HG03064 (cell line): ENCODE results near the gene RPUSD1.
"Not testable (repeated sequence)": the region's sequence is repeated elsewhere in the genome, so short reads cannot be mapped to it uniquely, and the experiment has no call there.

Experiments
- ATAC-seq: cut with Tn5 transposase; IDR thresholded peaks from one replicate; pipeline ENCODE4 v1.9.1; 2021; ENCODE audit warnings: low read depth; ENCODE audit not compliant: unreplicated experiment

The RPUSD1 gene

DNA sequence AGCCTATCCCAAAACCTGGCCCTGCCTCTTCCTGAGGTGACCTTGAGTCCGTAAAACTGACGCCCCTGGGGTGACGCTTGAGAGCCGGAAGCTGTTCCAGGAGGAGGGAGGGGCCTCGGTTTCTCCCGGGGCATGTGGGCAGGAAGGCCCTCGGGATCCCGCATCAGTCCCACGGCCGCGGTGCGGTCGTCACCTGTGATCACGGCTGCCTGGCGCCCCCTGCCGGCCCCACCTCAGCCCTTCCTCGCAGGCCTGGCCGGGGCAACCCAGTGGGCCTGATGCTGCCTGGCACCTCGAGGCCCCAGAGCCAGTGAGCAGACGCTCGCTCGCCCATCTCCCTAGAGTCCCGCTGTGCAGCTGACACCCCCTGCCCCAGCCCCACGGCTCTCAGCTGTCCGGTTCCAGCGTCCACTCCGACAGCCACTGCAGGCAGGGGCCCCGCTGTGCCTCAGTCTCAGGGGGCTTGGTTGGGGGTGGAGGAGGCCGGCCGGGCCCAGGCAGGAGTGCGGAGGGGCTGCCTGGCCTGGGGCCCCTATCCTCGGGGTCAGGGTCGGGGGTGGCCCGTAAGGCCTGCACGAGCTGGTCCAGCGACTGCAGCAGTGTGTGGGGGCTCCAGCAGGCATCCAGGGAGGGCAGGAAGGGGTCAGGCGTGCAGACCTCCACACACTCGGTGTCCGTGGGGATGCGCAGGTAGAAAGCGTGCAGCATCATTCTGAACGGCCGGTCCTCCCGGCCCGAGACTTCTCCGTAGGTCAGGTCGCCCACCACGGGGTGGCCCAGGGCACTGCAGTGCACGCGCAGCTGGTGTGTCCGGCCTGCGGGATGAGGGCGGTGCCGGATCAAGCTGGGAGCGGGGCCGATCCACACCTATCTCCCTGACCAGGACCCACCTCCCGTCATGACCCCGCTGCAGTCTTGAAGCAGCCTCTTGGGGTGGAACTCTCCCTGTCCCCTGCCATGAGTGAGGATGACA is 2.3 kb downstream of the RPUSD1 start:
- ATAC-seq: no peak

DNA sequence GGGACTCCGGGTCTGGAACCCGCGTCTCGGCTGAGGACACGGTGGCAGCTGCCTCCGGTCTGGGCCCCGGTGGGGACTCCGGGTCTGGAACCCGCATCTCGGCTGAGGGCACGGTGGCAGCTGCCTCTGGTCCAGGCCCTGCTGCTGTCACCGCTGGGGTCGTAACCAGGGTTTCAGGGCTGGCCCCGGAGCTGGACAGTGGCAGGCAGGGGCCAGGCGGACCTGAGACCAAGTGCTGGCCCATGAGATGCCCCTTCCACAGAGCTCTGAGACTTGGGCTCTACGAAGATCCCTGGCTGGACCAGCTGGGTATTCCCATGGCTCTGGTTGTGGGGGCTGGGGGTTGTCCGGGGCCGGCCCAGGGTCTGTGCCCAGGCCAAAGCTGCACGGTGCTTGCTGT is 3.8 kb downstream of the RPUSD1 start:
- ATAC-seq: no peak

DNA sequence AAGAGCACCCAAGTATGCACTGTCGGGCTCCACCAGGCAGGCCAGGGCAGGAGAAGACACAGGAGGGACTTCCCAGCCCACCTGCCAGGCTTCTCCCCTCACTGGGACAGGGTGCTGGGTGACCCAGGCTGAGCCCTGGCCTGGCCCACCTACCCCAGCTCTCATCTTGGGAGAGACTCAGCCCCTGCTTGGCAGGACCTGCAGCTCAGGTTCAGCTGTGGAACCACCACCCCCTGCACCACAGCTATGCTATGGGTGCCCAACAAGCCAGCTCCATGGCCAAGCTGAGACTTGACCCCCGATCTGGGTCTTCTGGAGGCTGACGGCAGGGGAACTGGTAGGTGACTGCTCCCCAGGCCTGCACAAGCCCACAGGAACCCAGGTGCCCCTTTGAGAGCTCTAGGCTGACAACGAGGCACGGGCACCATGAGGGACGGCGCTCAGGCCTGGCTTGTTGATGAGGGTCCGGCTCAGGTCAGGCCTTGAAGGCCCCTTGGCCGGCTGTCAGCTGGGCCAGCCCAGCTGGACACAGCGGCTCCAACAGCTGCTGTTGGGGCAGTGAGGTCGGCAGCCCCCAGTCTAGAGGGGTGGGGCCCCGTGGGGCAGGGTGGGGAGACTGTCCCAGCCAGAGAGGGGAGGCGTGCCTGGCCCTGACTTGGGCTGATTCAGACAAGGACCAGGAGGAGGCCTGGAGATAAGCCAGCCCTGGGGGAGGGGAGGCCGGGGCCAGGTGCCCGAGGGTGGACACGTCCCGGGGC is 4.6 kb downstream of the RPUSD1 start:
- no peak for ATAC-seq

DNA sequence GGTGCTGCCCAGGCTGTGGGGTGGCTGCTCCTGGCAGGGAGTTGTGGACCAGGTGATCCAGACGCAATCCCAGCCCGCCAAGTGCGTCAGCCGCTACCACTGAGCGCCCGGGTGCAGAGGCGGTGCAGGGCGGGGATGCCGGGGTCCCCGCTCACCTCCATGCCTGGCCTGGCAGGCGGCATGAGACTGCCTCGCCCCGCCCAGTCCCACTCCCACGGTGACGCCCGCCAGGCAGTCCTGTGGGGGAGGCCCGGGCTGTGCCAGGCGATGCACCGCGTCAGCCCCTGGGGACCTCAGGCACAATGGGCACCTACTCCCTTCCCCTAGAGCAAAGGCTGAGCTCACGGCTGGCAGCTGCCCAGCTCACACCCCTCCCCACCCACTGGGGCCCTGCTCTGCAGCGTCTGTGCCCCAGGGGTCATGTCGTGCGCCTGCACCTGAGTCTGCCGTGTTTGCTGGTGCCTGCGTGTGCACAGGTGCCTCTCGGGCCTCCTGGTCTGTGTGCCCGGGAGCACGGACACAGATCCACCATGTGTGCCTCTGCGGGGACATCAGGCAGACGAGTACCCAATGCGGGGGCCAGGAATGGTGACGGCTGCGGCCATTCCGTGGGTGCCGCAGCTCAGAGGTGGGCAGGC is 5.3 kb downstream of the RPUSD1 start:
- no peak for ATAC-seq

DNA sequence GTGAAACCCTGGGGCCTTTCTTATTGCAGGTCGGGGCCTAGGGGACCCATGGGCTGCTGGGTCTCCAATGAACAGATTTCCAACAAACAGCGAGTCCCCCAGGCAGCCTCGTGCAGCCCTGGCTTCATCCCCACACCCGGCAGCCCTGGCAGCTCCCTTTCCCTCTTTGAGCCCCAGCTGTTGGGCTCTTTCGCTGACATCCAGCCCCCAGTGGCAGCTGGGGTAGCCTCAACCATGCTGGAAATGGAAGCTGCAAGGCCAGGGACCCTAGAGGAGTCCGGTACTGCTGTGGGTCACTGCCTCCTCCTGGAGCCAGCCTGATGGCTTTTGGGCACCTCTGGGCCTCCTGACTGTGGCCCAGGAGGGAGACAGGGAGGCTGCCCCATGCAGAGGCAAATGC is 5.9 kb downstream of the RPUSD1 start:
- ATAC-seq: no peak

DNA sequence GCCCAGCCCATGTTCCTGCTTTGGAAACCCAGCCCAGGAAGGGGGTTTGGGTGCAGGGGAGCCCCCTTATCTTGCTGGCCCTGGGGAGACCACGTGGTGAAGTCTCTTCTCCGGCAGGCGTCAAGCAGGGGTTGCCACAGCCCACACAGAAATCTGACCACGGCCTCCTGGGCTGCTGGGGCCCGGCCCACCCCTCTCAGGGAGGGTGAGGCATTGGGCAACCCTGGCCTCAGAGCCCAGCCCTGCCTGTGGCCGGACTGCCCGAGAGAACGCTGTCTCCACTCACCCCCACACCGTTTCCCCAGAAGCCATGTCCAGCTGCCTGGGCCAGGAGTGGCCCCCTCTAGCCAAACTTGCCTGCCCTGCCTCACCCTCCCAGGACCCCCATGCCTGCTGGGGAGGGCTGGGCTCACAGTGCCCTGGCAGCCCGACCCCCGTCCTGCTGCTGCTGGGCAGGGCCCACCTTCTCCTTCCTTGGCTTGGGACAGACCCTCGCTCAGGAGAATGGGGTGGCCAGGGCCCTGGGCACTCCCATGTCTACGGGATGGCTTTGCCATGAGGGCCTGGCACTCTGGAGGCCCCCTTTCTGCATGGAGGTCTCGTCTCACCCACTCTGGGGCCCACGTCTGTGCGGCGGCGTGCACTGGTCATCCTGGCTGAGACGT is 6.7 kb downstream of the RPUSD1 start:
- ATAC-seq: no peak

DNA sequence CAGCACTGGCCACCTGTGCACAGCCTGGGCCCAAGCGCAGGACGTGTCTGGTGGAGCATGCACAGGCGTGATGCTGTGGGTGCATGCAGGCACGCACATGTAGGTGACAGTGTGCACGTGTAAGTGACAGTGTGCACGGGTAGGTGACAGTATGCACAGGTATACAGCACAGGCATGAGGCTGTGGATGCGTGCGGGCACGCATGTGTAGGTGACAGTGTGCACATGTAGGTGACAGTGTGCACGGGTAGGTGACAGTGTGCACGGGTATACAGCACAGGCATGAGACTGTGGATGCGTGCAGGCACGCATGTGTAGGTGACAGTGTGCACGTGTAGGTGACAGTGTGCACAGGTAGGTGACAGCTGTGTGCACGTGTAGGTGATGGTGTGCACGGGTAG is 7.9 kb downstream of the RPUSD1 start:
- ATAC-seq: no peak

DNA sequence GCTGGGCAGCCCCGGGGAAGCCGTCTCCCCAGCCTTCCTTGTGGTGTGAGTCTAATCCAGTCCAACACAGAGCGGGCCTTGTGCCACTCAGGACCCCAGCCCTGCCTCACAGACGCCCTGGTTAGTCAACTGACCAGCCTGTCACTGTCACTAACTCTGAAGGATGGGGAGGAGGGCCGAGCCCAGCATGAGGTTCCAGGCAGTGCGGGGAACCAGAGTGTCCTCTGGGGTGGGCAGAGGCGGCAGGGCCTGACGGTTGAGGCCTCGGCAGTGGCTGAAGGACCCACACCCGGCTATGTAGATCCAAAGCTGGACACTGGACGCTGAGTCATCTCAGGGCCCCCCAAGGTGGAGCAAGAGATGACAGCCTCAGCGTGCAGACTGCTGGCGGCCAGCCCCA is 8.6 kb downstream of the RPUSD1 start:
- ATAC-seq: no peak

DNA sequence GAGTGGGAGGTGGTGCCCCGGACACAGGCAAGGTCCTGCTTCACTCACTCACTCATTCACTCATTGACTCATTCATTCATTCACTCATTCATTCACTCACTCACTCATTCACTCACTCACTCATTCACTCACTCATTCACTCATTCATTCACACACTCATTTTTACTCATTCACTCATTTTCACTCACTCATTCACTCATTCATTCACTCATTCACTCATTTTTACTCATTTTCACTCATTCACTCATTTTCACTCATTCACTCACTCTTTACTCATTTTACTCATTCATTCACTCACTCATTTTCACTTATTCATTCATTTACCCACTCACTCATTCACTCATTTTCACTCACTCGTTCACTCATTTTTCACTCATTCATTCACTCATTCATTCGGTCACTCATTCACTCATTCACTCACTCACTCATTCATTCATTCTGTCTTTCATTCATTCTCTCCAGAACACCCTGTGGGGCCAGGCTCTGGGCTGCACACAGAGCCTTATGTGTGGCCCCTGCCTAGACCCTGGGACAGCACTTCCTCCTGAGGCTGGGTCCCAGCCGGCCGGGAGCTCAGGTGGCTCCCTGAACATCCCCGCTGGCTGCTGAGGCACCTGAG is 9.2 kb downstream of the RPUSD1 start:
- ATAC-seq: no peak

DNA sequence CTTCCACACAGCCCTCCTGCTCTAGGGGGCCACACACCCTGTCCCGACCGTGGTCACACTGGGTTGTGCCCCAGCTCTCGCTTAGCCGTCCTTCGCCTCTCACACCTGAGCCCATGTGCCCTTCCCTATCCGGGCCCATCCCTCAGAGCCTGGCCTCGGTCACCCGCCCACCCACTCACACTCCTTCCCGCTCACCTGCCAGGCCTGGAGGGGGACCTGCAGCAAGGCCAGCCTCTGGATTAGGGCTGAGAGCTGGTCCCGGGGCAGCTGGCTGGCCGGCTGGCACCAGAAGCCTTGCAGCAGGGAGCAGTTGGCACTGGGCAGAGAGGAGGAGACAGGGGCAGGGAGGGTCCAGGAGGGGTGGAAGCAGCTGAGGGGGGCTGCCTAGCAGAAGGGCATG is 9.7 kb downstream of the RPUSD1 start:
- no peak for ATAC-seq

DNA sequence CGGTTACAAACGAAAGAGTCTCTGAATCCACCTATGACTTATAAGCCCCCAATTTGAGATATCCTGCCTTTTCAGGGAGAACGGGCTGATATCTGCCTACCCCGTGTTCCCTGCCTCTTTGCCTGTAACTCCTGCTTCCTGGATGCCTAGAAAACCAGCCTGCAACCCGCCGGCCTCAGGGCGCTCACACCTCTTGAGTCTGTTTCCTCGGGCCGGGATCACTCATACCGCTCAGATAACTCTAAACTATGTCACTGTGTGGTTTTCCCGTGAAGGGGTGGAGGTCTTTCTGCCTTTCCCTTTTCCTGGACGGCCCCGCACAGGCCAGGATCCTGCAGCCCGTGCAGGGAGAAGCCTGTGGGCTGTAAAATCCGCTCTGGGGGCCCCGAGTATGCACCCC is 10.4 kb downstream of the RPUSD1 start:
- ATAC-seq: no peak

DNA sequence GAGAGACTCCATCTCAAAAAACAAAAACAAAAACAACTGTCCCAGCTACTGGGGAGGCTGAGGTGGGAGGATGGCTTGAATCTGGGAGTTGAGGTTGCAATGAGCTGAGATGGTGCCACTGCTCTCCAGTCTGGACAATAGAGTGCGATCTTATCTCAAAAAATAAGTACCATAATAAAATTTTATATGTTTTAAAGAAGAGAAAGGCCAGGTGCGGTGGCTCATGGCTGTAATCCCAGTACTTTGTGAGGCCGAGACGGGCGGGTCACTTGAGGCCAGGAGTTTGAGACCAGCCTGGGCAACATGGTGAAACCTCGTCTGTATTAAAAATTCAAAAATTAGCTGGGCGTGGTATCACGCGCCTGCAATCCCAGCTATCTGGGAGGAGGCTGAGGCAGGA is 11.4 kb downstream of the RPUSD1 start:
- no peak for ATAC-seq

DNA sequence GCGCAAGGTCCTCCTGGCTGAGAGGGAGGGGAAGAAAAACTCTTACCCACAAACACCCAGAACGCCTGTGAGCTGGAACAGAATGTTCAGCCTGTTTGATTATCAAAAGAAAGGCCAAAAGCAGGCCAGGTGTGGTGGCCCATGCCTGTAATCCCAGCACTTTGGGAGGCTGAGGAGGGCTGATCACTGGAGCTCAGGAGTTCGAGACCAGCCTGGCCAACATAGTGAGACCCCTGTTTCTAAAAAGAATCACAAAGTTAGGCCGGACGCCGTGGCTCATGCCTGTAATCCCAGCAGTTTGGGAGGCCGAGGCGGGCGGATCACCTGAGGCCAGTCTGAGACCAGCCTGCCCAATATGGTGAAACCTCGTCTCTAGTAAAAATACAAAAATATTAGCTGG is 11.9 kb downstream of the RPUSD1 start:
- ATAC-seq: not testable (repeated sequence)

DNA sequence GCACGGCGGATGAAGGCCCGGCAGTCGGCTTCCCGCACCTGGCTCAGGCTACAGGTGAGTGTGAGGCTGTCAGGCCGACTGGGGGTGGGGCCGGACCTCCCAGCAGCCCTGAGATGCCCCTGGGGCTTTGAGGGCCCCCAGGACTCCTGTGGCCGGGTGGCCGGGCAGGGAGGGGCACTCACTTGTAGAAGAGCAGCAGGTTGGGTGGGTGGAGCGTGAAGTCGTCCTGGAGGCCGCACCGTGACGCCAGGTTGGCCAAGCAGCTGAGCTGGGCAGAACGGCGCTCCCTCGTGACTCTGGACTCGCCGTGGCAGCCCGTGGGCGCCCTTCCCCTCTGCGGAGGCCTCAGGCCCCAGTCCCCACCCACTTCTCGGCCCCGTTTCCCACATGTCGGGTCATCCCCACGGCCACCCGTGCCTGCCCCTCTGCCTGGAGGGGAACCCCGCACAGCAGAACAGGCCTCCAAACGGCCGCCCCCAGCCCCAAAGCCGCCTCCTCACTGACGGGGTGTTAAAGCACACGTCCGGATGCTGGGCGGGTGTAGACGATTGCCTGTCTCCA is 12.9 kb downstream of the RPUSD1 start:
- no peak for ATAC-seq

DNA sequence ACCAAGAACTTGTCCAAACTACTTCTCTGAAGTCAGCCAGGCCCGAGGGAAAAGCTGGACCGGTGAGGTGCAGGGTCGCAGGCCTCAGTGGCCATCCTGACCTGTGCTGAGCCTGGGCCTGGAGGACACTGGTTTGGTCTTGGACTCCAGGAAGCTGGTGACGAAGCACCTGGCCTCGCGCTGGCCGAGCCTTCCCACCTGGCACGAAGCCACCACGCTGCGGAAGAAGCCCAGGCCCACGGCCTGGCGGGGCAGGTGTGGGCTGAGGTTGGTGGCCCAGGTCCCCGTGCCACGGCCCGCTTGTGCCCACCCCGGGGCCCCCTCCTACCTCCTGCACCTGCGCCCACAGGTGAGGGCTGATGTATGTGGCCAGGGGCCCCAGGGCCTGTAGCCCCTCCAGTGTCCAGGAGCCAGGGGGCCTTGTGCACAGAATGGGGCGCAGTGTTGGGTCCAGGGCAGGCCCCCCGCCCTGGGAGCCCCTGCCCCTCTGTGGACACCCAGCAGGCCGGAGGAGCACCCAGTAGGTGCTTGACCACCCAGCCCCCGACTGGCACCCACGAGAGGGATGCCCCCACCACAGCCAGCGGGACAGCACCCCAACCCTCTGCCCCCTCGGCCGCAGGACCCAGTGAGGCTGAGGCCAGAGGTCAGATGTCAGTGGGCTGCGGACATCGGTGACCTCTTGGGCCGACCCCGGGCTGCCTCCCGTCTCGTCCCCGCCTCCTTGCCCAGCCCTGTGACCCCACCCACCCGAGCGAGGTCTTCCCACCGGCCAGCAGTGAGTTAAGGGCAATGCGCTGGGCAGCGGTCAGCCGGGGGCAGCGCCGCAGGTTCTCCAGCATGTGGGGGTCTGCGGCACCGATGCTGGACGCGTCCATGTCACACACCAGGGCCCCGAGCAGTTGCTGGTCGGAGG is 13.8 kb downstream of the RPUSD1 start:
- no peak for ATAC-seq

DNA sequence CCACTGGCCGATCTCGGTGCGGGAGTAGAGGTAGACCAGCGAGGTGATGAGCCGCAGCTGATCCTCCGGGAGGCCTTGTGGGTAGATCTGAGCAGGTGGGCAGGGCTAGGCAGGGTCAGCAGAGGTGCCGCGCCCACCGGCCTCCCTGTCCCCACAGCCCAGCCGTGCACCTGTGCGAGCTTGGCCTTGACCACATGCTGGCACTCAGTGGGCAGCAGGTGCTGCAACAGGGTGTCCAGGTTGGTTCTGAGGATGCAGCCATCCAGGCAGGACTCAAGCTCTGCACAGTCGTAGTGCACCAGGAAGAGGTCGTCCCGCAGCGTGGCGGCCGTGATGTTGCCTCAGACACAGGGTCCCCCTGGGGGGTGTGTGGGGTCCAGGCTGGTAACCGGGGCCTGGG is 15.2 kb downstream of the RPUSD1 start:
- no peak for ATAC-seq

DNA sequence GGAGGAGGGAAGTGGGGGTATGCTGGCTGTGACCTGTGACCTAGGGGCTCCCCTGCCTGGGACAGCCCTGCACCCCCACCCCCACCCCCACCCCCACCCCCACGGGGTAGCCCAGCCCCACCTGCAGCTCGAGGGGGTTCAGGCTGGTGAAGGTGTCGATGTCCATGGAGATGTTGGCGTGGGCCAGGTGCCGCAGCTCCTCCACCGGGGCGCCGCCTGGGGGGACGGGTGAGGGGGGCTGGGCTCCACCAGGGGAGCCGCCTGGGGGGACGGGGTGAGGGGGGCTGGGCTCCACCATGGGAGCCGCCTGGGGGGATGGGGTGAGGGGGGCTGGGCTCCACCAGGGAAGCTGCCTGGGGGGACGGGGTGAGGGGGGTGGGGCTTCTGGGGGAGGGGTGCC is 17.8 kb downstream of the RPUSD1 start:
- no peak for ATAC-seq

DNA sequence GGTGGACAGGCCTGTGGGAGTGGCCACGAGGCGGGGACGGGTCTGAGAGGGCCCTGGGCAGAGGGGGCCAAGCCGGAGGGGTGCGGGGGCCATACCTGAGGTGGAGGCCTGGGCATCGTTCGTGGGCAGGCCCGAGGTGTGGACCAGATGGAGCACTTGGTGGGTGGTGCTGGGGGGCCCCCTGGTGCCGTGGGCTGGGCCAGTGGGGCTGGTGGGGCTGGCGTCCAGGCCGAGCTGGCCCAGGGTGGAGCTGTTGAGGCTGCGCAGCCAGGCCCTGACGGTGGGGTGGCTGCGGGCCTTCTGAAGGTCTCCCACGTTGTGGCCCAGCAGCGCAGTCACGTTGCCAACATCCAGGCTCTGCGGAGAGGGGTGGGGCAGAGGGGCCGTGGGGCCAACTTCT is 18.2 kb downstream of the RPUSD1 start:
- ATAC-seq: no peak

DNA sequence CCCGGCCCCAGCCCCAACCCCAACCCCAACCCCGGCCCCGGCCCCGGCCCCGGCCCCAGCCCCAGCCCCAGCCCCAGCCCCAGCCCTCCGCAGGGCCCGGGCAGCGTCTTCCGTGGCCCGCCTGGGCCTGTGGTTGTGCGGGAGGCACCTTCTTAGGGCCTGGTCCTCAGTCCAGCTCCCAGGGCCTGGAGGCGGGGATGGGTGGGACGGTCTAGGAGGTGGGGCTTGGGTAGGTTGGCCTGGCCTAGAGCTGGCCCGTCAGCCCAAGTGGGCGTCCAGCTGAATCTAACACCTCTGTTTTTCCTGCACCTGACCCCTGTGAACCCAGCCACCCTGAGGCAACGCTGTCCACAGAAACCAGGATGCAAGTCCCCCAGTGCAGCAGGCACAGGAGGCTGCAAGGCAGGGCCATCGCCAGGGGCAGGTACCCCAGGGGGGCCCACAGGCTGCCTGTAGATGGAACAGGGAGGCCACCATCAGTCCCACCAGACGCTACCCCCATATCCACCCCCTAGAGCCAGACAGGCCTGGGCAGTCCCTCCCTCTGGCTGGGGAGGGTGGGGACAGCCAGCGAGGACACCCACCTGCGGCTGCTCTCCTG is 18.9 kb downstream of the RPUSD1 start:
- no peak for ATAC-seq
